ENCODE results near the gene ATG9A. TPM values are rescaled to one million over a fixed set of nuclear protein-coding genes. Genes with fewer than 3 reads are reported as not detected.

The ATG9A gene
- total and polyA plus RNA-seq, 2 donors = 10.0 to 27.4 TPM

GRCh38 chr2:219169930-219170654 lies 59.3 kb downstream of the ATG9A start, which contains the start of gene SLC23A3:
Gene SLC23A3, minus strand, starts transcription at chr2:219170029. Its CDS starts 45 bp downstream, at chr2:219169984.
- 98% methylated on average over 10 of the region's 10 CpGs for WGBS
- no peak within 1 kb of the TSS for H3K27ac ChIP-seq (ENCODE audit: low read depth in 1 of 2, low read length in 1 of 2)
- no peaks in the 10 kb centered on the region for H3K27me3 ChIP-seq (ENCODE audit: control insufficient read depth in 2 of 2, insufficient read depth in 1 of 2, low read length in 1 of 2)
- no peaks in the 10 kb centered on the region for H3K9me3 ChIP-seq (ENCODE audit: control insufficient read depth in 2 of 2, insufficient read depth in 1 of 2, low read length in 1 of 2)
- no peak within 1 kb of the TSS for H3K4me3 ChIP-seq (ENCODE audit: low read length in 2 of 2)
- DNase-seq (ENCODE audit: low read depth in 6 of 9, low spot score in 9 of 9) = no peak
- H3K4me1 ChIP-seq (ENCODE audit: control insufficient read depth in 2 of 2, insufficient read depth in 2 of 2, low read length in 2 of 2) = peaks cover 4 to 5% of the 10 kb centered on the region in 2 donors
- H3K36me3 ChIP-seq (ENCODE audit: control insufficient read depth in 2 of 2, insufficient read depth in 2 of 2, low read length in 1 of 2) = peaks cover 35 to 40% of the 10 kb centered on the region in 2 donors

Other genes starting within 250 kb of the ATG9A start
- not detected for gene FEV, start 244.5 kb downstream of the ATG9A start, total RNA-seq
- 0.02 TPM for gene FEV, start 244.5 kb downstream of the ATG9A start, polyA plus RNA-seq
- 0.14 TPM for gene CRYBA2, start 236.2 kb downstream of the ATG9A start, total RNA-seq
- 0.55 TPM for gene CRYBA2, start 236.2 kb downstream of the ATG9A start, polyA plus RNA-seq
- 0.05 TPM for gene CFAP65, start 188.1 kb downstream of the ATG9A start, total RNA-seq
- gene CFAP65, start 188.1 kb downstream of the ATG9A start, polyA plus RNA-seq = 0.27 TPM
- gene IHH, start 168.7 kb downstream of the ATG9A start, total RNA-seq = 0.05 TPM
- gene IHH, start 168.7 kb downstream of the ATG9A start, polyA plus RNA-seq = 0.18 TPM
- gene NHEJ1, start 68.8 kb downstream of the ATG9A start, total RNA-seq = 12.3 TPM
- gene NHEJ1, start 68.8 kb downstream of the ATG9A start, polyA plus RNA-seq = 8.3 TPM
- 0.47 TPM for gene SLC23A3, start 59.6 kb downstream of the ATG9A start, total RNA-seq
- gene SLC23A3, start 59.6 kb downstream of the ATG9A start, polyA plus RNA-seq = 2.6 TPM
- gene CNPPD1, start 52.7 kb downstream of the ATG9A start, total RNA-seq = 33.3 TPM
- 46.9 TPM for gene CNPPD1, start 52.7 kb downstream of the ATG9A start, polyA plus RNA-seq
- gene RETREG2, start 51.4 kb downstream of the ATG9A start, total RNA-seq = 33.6 TPM
- gene RETREG2, start 51.4 kb downstream of the ATG9A start, polyA plus RNA-seq = 56.0 TPM
- 57.8 TPM for gene ZFAND2B, start 22.9 kb downstream of the ATG9A start, total RNA-seq
- gene ZFAND2B, start 22.9 kb downstream of the ATG9A start, polyA plus RNA-seq = 59.0 TPM
- gene ABCB6, start 10.7 kb downstream of the ATG9A start, total RNA-seq = 8.2 TPM
- gene ABCB6, start 10.7 kb downstream of the ATG9A start, polyA plus RNA-seq = 29.3 TPM
- gene ANKZF1, start 170 bp upstream of the ATG9A start, total RNA-seq = 44.4 TPM
- 91.6 TPM for gene ANKZF1, start 170 bp upstream of the ATG9A start, polyA plus RNA-seq
- 4.2 TPM for gene GLB1L, start 15.8 kb upstream of the ATG9A start, total RNA-seq
- 11.3 TPM for gene GLB1L, start 15.8 kb upstream of the ATG9A start, polyA plus RNA-seq
- gene STK16, start 15.8 kb upstream of the ATG9A start, total RNA-seq = 21.4 TPM
- 55.1 TPM for gene STK16, start 15.8 kb upstream of the ATG9A start, polyA plus RNA-seq
- 0.05 TPM for gene TUBA4B, start 23.6 kb upstream of the ATG9A start, total RNA-seq
- 0.23 TPM for gene TUBA4B, start 23.6 kb upstream of the ATG9A start, polyA plus RNA-seq
- 21.0 TPM for gene TUBA4A, start 24.3 kb upstream of the ATG9A start, total RNA-seq
- 102 TPM for gene TUBA4A, start 24.3 kb upstream of the ATG9A start, polyA plus RNA-seq
- 27.0 TPM for gene DNAJB2, start 49.7 kb upstream of the ATG9A start, total RNA-seq
- 87.0 TPM for gene DNAJB2, start 49.7 kb upstream of the ATG9A start, polyA plus RNA-seq
- gene PTPRN, start 79.8 kb upstream of the ATG9A start, total RNA-seq = 0.14 TPM
- gene PTPRN, start 79.8 kb upstream of the ATG9A start, polyA plus RNA-seq = 0.41 TPM
- not detected for gene RESP18, start 103.1 kb upstream of the ATG9A start, total RNA-seq
- 0.07 TPM for gene RESP18, start 103.1 kb upstream of the ATG9A start, polyA plus RNA-seq
- gene DNPEP, start 158.3 kb upstream of the ATG9A start, total RNA-seq = 33.6 TPM
- gene DNPEP, start 158.3 kb upstream of the ATG9A start, polyA plus RNA-seq = 105 TPM
- 3.4 TPM for gene DES, start 188.7 kb upstream of the ATG9A start, total RNA-seq
- 21.6 TPM for gene DES, start 188.7 kb upstream of the ATG9A start, polyA plus RNA-seq
- gene SPEG, start 205.2 kb upstream of the ATG9A start, total RNA-seq = 1.3 TPM
- gene SPEG, start 205.2 kb upstream of the ATG9A start, polyA plus RNA-seq = 19.8 TPM

Data from thymus (tissue), 11 donors.